CD4-positive, alpha-beta T cell treated with Interleukin-12 subunit alpha and Interleukin-12 subunit beta, for 1 hour (primary cell): ENCODE results near the gene HECTD1.
A peak's percentile ranks its signal among the peaks of the same experiment; 100 is the strongest.
"Not testable (repeated sequence)": the region's sequence is repeated elsewhere in the genome, so short reads cannot be mapped to it uniquely, and the experiment has no call there.

Source experiments
- DNase-seq: peaks from one replicate; pipeline ENCODE4 v3.0.0-alpha.2; 2020

Gene HECTD1

GRCh38 chr14:31138301-31138700 lies 69.3 kb downstream of the HECTD1 start:
- no peak for DNase-seq

GRCh38 chr14:31137214-31137889 lies 70.2 kb downstream of the HECTD1 start:
- DNase-seq: no peak

GRCh38 chr14:31133133-31133532 lies 74.5 kb downstream of the HECTD1 start:
- no peak for DNase-seq

GRCh38 chr14:31128601-31129526 lies 78.7 kb downstream of the HECTD1 start:
- no peak for DNase-seq

GRCh38 chr14:31127690-31128089 lies 79.9 kb downstream of the HECTD1 start:
- peak; percentile 83 for DNase-seq

- no peak for DNase-seq
Measured at GRCh38 chr14:31126680-31127079, 80.9 kb downstream of the HECTD1 start.

GRCh38 chr14:31125231-31125630 lies 82.4 kb downstream of the HECTD1 start:
- DNase-seq: no peak

- peak; percentile 63 for DNase-seq
Measured at GRCh38 chr14:31124197-31124596, 83.4 kb downstream of the HECTD1 start.

GRCh38 chr14:31122921-31123320 lies 84.7 kb downstream of the HECTD1 start:
- no peak for DNase-seq

- no peak for DNase-seq
Measured at GRCh38 chr14:31122098-31122611, 85.4 kb downstream of the HECTD1 start.

GRCh38 chr14:31118892-31119291 lies 88.7 kb downstream of the HECTD1 start:
- no peak for DNase-seq

GRCh38 chr14:31113794-31114193 lies 93.8 kb downstream of the HECTD1 start:
- DNase-seq: no peak

- DNase-seq: no peak
Measured at GRCh38 chr14:31110872-31111271, 96.7 kb downstream of the HECTD1 start.

- no peak for DNase-seq
Measured at GRCh38 chr14:31109257-31109656, 98.3 kb downstream of the HECTD1 start.

- DNase-seq: no peak
Measured at GRCh38 chr14:31106768-31107167, 100.8 kb downstream of the HECTD1 start.

GRCh38 chr14:31097081-31097480 lies 110.5 kb downstream of the HECTD1 start:
- DNase-seq: no peak

GRCh38 chr14:31096255-31096654 lies 111.3 kb downstream of the HECTD1 start:
- DNase-seq: no peak

GRCh38 chr14:31095817-31096216 lies 111.8 kb downstream of the HECTD1 start:
- DNase-seq: not testable (repeated sequence)

GRCh38 chr14:31093884-31094839 lies 113.4 kb downstream of the HECTD1 start:
- not testable (repeated sequence) for DNase-seq

GRCh38 chr14:31092160-31092708 lies 115.4 kb downstream of the HECTD1 start:
- no peak for DNase-seq

- no peak for DNase-seq
Measured at GRCh38 chr14:31090883-31091764, 116.5 kb downstream of the HECTD1 start.
